SK-N-SH (cell line): ENCODE results near the gene NSD1. TPM values are rescaled to one million over a fixed set of nuclear protein-coding genes. Genes with fewer than 3 reads are reported as not detected.

ENCODE experiments used
- CTCF ChIA-PET: fragments of 300-600, 350-600 bp; formaldehyde crosslinking; extraction: SDS; loops from one replicate; lab custom pipeline; 2021; lab: Yijun Ruan, JAX
- POLR2A ChIA-PET: fragments of 350-600 bp; sonication (Branson Sonifier 250); formaldehyde crosslinking; extraction: SDS; loops from one replicate; lab custom pipeline; 2020; ENCODE audit warnings: antibody characterized with exemption, inconsistent platforms; lab: Yijun Ruan, JAX
- DNase-seq: peaks from one replicate; pipeline ENCODE4 v3.0.0; 2012
- H2AFZ ChIP-seq: fragments of 200-600 bp; sonication (generic); 2 replicates; pipeline ENCODE4 v1.8.1; 2016; ENCODE audit warnings: antibody characterized with exemption, mild to moderate bottlenecking, low read depth
- H3F3A ChIP-seq: fragments of 200-600 bp; sonication (generic); replicated peaks from 2 replicates; pipeline ENCODE3; 2016; ENCODE audit warnings: antibody characterized with exemption, mild to moderate bottlenecking; ENCODE audit not compliant: insufficient read depth
- H3K27ac ChIP-seq, 2 experiments: fragments of 200-500 bp in 1 of 2; fragments of 200-600 bp in 1 of 2; sonication (Bioruptor generic) in 1 of 2; sonication (generic), shearing (Covaris generic) in 1 of 2; 2 replicates each; pipeline versions ENCODE4 v1.5.1 to v1.6.1; 2014 to 2016; ENCODE audit warnings: low read depth in 2 of 2, inconsistent platforms in 1 of 2, low read length in 1 of 2, mild to moderate bottlenecking in 1 of 2, mixed read lengths in 1 of 2
- H3K27me3 ChIP-seq: fragments of 200-600 bp; sonication (generic), shearing (Covaris generic); 2 replicates; pipeline ENCODE4 v1.6.1; 2016; ENCODE audit warnings: mixed run types; ENCODE audit not compliant: insufficient read depth
- H3K36me3 ChIP-seq, 2 experiments: fragments of 200-500 bp in 1 of 2; fragments of 200-600 bp in 1 of 2; sonication (Bioruptor generic) in 1 of 2; sonication (generic) in 1 of 2; replicated peaks in 1 of 2; 2 replicates each; pipeline versions ENCODE3 to v1.5.1; 2014 to 2016; ENCODE audit warnings: low read length in 1 of 2, mild to moderate bottlenecking in 1 of 2; ENCODE audit not compliant: insufficient read depth in 2 of 2, control insufficient read depth in 1 of 2
- H3K4me1 ChIP-seq, 2 experiments: fragments of 200-500 bp in 1 of 2; fragments of 200-600 bp in 1 of 2; sonication (Bioruptor generic) in 1 of 2; sonication (generic), shearing (Covaris generic) in 1 of 2; 2 replicates each; pipeline versions ENCODE4 v1.5.1 to v1.6.1; 2014 to 2016; ENCODE audit warnings: low read depth in 1 of 2, low read length in 1 of 2, mixed run types in 1 of 2; ENCODE audit not compliant: insufficient read depth in 2 of 2, control insufficient read depth in 1 of 2
- H3K4me2 ChIP-seq: fragments of 200-600 bp; sonication (generic), shearing (Covaris generic); 2 replicates; pipeline ENCODE4 v1.6.1; 2017; ENCODE audit warnings: mixed run types
- H3K4me3 ChIP-seq, 2 experiments: fragments of 200-500 bp in 1 of 2; fragments of 200-600 bp in 1 of 2; sonication (Bioruptor generic) in 1 of 2; sonication (generic), shearing (Covaris generic) in 1 of 2; 2 replicates each; pipeline versions ENCODE4 v1.5.1 to v1.8.1; 2014 to 2016; ENCODE audit warnings: low read depth in 2 of 2, inconsistent platforms in 1 of 2, low read length in 1 of 2, mild to moderate bottlenecking in 1 of 2, mixed read lengths in 1 of 2, moderate library complexity in 1 of 2
- H3K79me2 ChIP-seq: fragments of 200-600 bp; sonication (generic); 2 replicates; pipeline ENCODE4 v1.8.1; 2017; ENCODE audit warnings: mild to moderate bottlenecking; ENCODE audit not compliant: insufficient read depth
- H3K9ac ChIP-seq: fragments of 200-600 bp; sonication (generic); 2 replicates; pipeline ENCODE4 v1.6.1; 2017; ENCODE audit warnings: mixed run types
- H3K9me2 ChIP-seq: fragments of 200-600 bp; sonication (generic); 2 replicates; pipeline ENCODE4 v1.6.1; 2017; ENCODE audit warnings: mixed run types
- H3K9me3 ChIP-seq: fragments of 200-600 bp; sonication (generic); 2 replicates; pipeline ENCODE4 v1.6.1; 2017; ENCODE audit warnings: mixed run types, mild to moderate bottlenecking, moderate library complexity
- H4K20me1 ChIP-seq: fragments of 200-600 bp; sonication (generic); 2 replicates; pipeline ENCODE4 v1.6.1; 2017; ENCODE audit warnings: mild to moderate bottlenecking, mixed run types; ENCODE audit not compliant: insufficient read depth
- ELF1 ChIP-seq: IDR thresholded peaks from 2 replicates; pipeline ENCODE4 v1.4.0; 2012
- EZH2phosphoT487 ChIP-seq: fragments of 200-600 bp; sonication (generic); IDR thresholded peaks from 2 replicates; pipeline ENCODE4 v1.6.1; 2017; ENCODE audit warnings: low read depth, mixed run types, mild to moderate bottlenecking, antibody characterized with exemption, moderate library complexity, borderline replicate concordance
- FOXJ3 ChIP-seq: sonication (generic); formaldehyde crosslinking; IDR thresholded peaks from 2 replicates; pipeline ENCODE4 v1.5.1; 2020; ENCODE audit warnings: mild to moderate bottlenecking, missing genetic modification reagents
- MEF2A ChIP-seq: IDR thresholded peaks from 2 replicates; pipeline ENCODE4 v1.4.0; 2012; ENCODE audit warnings: low read depth, borderline replicate concordance
- MXI1 ChIP-seq: IDR thresholded peaks from 2 replicates; pipeline ENCODE4 v1.6.1; 2012; ENCODE audit warnings: mild to moderate bottlenecking, low read depth, low read length, improper control_type of control experiment
- NFIC ChIP-seq: IDR thresholded peaks from 2 replicates; pipeline ENCODE4 v1.4.0; 2012; ENCODE audit warnings: borderline replicate concordance
- RCOR1 ChIP-seq: fragments of 150-350 bp; IDR thresholded peaks from 2 replicates; pipeline ENCODE4 v1.6.1; 2017; ENCODE audit warnings: antibody characterized with exemption, low read length
- RFX5 ChIP-seq: IDR thresholded peaks from 2 replicates; pipeline ENCODE4 v1.6.1; 2012; ENCODE audit warnings: mild to moderate bottlenecking, improper control_type of control experiment, low read length
- SMC3 ChIP-seq: IDR thresholded peaks from 2 replicates; pipeline ENCODE4 v1.6.1; 2012; ENCODE audit warnings: low read depth, low read length, improper control_type of control experiment
- TAF1 ChIP-seq: IDR thresholded peaks from 2 replicates; pipeline ENCODE4 v1.6.1; 2012; ENCODE audit warnings: low read depth, mild to moderate bottlenecking, low read length, moderate library complexity, borderline replicate concordance
- TEAD4 ChIP-seq: IDR thresholded peaks from 2 replicates; pipeline ENCODE4 v1.4.0; 2012; ENCODE audit warnings: mild to moderate bottlenecking, borderline replicate concordance; ENCODE audit not compliant: insufficient read depth
- WGBS: methylation state at CpG from one replicate; pipeline ENCODE4 v1.1.6; 2017; ENCODE audit warnings: low lambda C conversion rate; 5-methylcytosine and 5-hydroxymethylcytosine counted together
- polyA plus RNA-seq, 3 experiments: library from polyadenylated mRNA; depleted of rRNA; stranded (reverse); fragments of >200 nt; gene quantifications; 2 replicates each; pipeline ENCODE4 v1.2.3, GENCODE V29; 2012
- TF ChIP-seq, protein P1 (sequence below): fragments of 200-600 bp; sonication (generic); IDR thresholded peaks from 2 replicates; pipeline ENCODE4 v1.6.1; 2017; ENCODE audit warnings: antibody characterized with exemption, mild to moderate bottlenecking, moderate library complexity
- TF ChIP-seq, protein P2 (sequence below): IDR thresholded peaks from 2 replicates; pipeline ENCODE4 v1.4.0; 2012; ENCODE audit warnings: low read depth
- TF ChIP-seq, protein P3 (sequence below): fragments of 150-350 bp; IDR thresholded peaks from 2 replicates; pipeline ENCODE4 v1.6.1; 2017; ENCODE audit warnings: antibody characterized with exemption, low read length, low read depth, borderline replicate concordance
- TF ChIP-seq, protein P4 (sequence below): fragments of 150-350 bp; IDR thresholded peaks from 2 replicates; pipeline ENCODE4 v1.6.1; 2016; ENCODE audit warnings: mild to moderate bottlenecking, low read depth, low read length
- TF ChIP-seq, protein P5 (sequence below): IDR thresholded peaks from 2 replicates; pipeline ENCODE4 v1.6.1; 2012; ENCODE audit warnings: mild to moderate bottlenecking, low read depth, low read length, moderate library complexity
- TF ChIP-seq, protein P6 (sequence below): IDR thresholded peaks from 2 replicates; pipeline ENCODE4 v1.4.0; 2012; ENCODE audit warnings: low read depth, borderline replicate concordance

NSD1 gene
- polyA plus RNA-seq, 1 of the 3 experiments (the other 2 are of a cell fraction), result 6.7 TPM

DNA sequence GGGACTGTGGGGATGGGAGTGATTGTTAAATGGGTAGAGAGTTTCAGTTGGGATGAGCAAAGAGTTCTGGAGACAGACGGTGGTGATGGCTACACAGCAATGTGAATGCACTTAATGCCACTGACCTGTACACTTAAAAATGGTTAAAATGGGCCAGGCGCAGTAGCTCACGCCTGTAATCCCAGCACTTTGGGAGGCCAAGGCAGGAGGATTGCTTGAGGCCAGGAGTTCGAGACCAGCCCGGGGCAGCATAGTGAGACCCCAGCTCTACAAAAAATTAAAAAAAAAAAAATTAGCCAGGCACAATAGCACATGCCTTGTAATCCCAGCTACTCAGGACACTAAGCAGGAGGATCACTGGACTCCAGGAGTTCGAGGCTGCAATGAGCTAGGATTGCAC lies 210.2 kb downstream of the NSD1 start:
- Histone ChIP-seq H3K36me3 (peaks cover 22 to 37% of the 10 kb centered on the region in 2 experiments), H3K4me1 (peaks cover 0 to under 1% of the 10 kb centered on the region in 2 experiments; a peak in 2 of 4 replicates), H3K79me2 (peaks cover 94% of the 10 kb centered on the region), H4K20me1 (peaks cover 19% of the 10 kb centered on the region; the same call in 1 of the 2 replicates), H3K27me3 (no peaks in the 10 kb centered on the region), H3K27ac (no peak overlapping the region), H3K4me2 (no peak overlapping the region), H2AFZ (no peak overlapping the region), H3F3A (no peaks in the 10 kb centered on the region), H3K4me3 (no peak overlapping the region), H3K9ac (no peak overlapping the region), H3K9me2 (no peaks in the 10 kb centered on the region), H3K9me3 (no peaks in the 10 kb centered on the region)
- 93% methylated on average over 6 of the region's 6 CpGs for WGBS
- DNase-seq, result no peak
- no peak for TF ChIP-seq SMC3
- TF ChIP-seq EZH2phosphoT487, result no peak
- TF ChIP-seq, protein P1, sequence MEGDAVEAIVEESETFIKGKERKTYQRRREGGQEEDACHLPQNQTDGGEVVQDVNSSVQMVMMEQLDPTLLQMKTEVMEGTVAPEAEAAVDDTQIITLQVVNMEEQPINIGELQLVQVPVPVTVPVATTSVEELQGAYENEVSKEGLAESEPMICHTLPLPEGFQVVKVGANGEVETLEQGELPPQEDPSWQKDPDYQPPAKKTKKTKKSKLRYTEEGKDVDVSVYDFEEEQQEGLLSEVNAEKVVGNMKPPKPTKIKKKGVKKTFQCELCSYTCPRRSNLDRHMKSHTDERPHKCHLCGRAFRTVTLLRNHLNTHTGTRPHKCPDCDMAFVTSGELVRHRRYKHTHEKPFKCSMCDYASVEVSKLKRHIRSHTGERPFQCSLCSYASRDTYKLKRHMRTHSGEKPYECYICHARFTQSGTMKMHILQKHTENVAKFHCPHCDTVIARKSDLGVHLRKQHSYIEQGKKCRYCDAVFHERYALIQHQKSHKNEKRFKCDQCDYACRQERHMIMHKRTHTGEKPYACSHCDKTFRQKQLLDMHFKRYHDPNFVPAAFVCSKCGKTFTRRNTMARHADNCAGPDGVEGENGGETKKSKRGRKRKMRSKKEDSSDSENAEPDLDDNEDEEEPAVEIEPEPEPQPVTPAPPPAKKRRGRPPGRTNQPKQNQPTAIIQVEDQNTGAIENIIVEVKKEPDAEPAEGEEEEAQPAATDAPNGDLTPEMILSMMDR, result no peak
- no peak for TF ChIP-seq TEAD4
- no peak for TF ChIP-seq RCOR1
- no peak for TF ChIP-seq RFX5
- TF ChIP-seq MEF2A, result no peak
- TF ChIP-seq, protein P2, sequence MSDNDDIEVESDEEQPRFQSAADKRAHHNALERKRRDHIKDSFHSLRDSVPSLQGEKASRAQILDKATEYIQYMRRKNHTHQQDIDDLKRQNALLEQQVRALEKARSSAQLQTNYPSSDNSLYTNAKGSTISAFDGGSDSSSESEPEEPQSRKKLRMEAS, result no peak
- TF ChIP-seq, protein P3, sequence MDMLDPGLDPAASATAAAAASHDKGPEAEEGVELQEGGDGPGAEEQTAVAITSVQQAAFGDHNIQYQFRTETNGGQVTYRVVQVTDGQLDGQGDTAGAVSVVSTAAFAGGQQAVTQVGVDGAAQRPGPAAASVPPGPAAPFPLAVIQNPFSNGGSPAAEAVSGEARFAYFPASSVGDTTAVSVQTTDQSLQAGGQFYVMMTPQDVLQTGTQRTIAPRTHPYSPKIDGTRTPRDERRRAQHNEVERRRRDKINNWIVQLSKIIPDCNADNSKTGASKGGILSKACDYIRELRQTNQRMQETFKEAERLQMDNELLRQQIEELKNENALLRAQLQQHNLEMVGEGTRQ, result no peak
- no peak for TF ChIP-seq TAF1
- TF ChIP-seq MXI1, result no peak
- TF ChIP-seq, protein P4, sequence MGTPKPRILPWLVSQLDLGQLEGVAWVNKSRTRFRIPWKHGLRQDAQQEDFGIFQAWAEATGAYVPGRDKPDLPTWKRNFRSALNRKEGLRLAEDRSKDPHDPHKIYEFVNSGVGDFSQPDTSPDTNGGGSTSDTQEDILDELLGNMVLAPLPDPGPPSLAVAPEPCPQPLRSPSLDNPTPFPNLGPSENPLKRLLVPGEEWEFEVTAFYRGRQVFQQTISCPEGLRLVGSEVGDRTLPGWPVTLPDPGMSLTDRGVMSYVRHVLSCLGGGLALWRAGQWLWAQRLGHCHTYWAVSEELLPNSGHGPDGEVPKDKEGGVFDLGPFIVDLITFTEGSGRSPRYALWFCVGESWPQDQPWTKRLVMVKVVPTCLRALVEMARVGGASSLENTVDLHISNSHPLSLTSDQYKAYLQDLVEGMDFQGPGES, result no peak
- TF ChIP-seq ELF1, result no peak
- TF ChIP-seq, protein P5, sequence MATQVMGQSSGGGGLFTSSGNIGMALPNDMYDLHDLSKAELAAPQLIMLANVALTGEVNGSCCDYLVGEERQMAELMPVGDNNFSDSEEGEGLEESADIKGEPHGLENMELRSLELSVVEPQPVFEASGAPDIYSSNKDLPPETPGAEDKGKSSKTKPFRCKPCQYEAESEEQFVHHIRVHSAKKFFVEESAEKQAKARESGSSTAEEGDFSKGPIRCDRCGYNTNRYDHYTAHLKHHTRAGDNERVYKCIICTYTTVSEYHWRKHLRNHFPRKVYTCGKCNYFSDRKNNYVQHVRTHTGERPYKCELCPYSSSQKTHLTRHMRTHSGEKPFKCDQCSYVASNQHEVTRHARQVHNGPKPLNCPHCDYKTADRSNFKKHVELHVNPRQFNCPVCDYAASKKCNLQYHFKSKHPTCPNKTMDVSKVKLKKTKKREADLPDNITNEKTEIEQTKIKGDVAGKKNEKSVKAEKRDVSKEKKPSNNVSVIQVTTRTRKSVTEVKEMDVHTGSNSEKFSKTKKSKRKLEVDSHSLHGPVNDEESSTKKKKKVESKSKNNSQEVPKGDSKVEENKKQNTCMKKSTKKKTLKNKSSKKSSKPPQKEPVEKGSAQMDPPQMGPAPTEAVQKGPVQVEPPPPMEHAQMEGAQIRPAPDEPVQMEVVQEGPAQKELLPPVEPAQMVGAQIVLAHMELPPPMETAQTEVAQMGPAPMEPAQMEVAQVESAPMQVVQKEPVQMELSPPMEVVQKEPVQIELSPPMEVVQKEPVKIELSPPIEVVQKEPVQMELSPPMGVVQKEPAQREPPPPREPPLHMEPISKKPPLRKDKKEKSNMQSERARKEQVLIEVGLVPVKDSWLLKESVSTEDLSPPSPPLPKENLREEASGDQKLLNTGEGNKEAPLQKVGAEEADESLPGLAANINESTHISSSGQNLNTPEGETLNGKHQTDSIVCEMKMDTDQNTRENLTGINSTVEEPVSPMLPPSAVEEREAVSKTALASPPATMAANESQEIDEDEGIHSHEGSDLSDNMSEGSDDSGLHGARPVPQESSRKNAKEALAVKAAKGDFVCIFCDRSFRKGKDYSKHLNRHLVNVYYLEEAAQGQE, result no peak
- TF ChIP-seq NFIC, result no peak
- TF ChIP-seq, protein P6, sequence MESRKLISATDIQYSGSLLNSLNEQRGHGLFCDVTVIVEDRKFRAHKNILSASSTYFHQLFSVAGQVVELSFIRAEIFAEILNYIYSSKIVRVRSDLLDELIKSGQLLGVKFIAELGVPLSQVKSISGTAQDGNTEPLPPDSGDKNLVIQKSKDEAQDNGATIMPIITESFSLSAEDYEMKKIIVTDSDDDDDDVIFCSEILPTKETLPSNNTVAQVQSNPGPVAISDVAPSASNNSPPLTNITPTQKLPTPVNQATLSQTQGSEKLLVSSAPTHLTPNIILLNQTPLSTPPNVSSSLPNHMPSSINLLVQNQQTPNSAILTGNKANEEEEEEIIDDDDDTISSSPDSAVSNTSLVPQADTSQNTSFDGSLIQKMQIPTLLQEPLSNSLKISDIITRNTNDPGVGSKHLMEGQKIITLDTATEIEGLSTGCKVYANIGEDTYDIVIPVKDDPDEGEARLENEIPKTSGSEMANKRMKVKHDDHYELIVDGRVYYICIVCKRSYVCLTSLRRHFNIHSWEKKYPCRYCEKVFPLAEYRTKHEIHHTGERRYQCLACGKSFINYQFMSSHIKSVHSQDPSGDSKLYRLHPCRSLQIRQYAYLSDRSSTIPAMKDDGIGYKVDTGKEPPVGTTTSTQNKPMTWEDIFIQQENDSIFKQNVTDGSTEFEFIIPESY, result no peak
- TF ChIP-seq FOXJ3 (CRISPR knock-in tag), result no peak
- POLR2A ChIA-PET, result no interaction called here
- CTCF ChIA-PET, result interaction anchor here (0.9 to 1.3 kb wide), 2 partner anchors 10 to 60 kb away, joined by 3 read pairs; no protein-coding TSS in a partner anchor
